SIG-M5 treated with dmso at 0.1 percent for 504 hours (cell line): ENCODE data around the gene COX7B.
A peak's percentile ranks its signal among the peaks of the same experiment; 100 is the strongest.
"Not testable (repeated sequence)": the region's sequence is repeated elsewhere in the genome, so short reads cannot be mapped to it uniquely, and the experiment has no call there.

Experiments used
- DNase-seq: peaks from one replicate; lab custom pipeline; 2025; ENCODE audit not compliant: unreplicated experiment; lab: John Stamatoyannopoulos, UW

The COX7B gene, protein sequence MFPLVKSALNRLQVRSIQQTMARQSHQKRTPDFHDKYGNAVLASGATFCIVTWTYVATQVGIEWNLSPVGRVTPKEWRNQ

DNA sequence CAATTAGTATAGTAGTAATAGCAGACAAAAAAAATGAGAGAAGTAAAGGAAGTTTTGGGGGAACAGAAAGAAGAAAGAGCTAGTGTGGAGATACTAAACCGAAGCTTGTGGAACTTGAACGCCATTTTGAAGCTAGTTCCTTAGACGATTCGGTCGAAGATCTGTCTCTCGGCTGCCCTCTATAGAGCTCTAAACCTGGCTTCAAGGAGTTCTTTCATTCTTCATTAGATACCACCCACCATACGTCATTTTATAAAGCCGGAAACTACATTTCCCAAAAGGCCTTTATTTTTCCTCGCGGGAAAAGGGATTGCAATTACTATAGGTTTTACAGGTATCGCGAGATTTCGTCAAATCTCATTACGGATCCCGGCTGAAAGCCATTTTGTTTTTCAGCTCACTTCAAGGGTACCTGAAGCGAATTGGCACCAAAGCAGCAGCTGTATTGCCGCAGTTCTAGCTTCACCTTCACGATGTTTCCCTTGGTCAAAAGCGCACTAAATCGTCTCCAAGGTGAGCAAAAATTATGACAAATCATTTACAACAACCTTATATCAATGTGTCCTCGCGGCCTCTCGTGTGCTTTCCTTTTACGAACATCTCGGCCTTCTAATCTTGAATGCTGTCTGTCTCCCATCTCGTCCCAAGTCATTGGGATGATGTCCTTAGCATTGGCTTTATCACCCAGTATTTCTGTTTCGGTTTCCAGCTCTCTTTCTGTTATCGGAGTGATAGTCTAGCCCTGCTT is at the start of gene COX7B:
TSS of gene COX7B (plus strand) at position 388 of the 748 bp plus-strand sequence. CDS start at position 474, 86 bp downstream.
- DNase-seq: peak; percentile 97

DNA sequence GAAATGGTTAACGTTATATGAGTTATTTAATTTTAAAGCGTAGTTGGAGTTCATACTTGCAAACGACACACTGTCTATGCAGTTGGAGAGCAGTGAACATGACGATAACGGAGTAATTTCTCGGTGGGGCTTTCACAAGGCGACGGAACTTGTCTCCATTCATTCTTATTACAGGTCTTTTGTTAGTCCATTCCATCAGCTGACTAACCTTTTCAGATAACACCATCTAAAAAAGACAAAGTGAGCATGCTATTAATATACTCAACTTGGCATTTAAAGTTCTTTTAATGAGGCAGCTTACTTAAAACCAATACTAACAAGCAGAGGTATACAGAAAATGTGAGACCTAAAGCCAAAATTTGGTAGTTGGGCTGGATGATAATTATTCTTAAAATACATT is 23.9 kb upstream of the COX7B start:
- DNase-seq: no peak

DNA sequence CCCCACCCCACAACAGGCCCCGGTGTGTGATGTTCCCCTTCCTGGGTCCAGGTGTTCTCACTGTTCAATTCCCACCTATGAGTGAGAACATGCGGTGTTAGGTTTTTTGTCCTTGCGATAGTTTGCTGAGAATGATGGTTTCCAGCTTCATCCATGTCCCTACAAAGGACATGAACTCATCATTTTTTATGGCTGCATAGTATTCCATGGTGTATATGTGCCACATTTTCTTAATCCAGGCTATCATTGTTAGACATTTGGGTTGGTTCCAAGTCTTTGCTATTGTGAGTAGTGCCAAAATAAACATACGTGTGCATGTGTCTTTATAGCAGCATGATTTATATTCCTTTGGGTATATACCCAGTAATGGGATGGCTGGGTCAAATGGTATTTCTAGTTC is 17.9 kb upstream of the COX7B start:
- not testable (repeated sequence) for DNase-seq

DNA sequence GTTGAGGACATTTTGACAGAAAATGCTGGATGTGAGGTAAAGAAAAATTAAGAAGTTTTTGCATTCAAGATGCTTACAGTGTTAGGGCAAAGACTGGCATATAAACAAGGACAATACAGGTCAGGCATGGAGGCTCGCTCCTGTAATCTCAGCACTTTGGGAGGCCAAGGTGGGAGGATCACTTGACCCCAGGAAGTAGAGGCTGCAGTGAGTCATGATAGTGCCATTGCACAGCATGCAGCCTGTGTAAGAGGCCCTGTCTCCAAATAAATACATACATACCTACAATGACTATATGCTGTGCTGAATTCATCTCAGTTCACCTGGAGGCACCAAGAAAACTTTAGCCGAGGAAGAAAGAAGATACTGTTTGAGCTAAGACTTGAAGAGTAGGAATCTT is 6.4 kb upstream of the COX7B start:
- DNase-seq: no peak

DNA sequence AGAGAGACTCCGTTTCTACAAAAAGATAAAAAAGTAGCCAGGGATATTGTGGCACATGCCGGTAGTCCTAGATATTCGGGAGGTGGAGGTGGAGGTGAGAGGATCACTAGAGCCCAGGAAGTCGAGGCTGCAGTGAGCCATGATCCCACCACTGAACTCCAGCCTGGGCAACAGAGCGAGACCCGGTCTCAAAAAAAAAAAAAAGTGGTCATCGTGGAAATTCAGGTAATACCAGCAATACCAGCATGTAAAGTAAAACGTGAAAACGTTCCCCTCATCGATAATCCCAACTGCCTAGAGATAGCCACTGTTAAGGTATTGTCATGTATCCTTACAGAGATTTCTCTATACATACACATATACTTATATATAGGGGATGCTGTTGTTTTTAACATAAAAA is 5.6 kb upstream of the COX7B start:
- no peak for DNase-seq

DNA sequence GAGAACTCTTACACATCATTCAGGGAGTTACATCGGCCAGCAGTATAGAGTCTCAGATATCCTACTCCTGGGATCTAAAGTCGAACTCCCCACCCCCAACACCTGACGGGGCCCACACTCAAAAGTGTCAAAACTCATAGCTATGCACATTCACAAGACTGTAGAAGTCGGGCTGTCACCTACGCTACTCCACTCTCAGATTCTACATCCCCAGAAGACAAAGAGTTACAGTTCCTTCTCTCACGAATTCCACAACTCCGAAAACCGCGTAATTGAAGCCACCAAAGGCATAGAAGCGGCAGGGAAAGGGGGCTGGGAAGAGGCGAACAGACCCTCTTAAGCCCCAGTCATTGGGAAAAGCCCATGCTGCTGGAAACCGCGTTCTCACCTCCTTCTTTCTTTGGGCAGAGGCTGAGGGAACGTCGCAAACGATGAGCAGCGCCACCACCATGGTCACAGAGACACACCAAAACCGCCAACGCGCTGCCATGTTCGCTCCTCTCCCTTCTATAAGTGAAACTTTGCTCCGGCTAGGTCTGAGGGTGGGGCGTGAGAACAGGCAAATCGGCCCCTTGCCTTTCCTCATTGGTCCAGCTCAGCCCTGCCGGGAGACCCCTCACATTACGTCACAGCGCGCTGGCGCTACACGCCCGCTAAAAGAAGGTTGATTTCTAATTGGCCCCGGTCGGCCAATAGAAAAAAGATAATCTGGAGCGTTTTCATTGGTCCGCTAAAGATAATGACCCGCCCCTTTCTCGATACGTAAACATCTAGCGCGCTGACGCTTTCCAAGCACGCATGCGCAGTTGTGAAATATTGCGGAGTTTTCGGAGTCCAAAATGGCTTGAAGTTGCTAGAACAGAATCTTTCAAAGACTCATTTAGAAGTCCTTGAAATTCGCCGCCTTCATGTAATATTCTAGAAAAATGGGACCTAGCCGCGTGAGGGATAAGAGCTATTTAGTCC is 4.1 kb upstream of the COX7B start, which contains the start of gene MAGT1:
TSS of gene MAGT1 (minus strand) at position 515 of the 966 bp plus-strand sequence. CDS start at position 490, 25 bp downstream.
- peak; percentile 95 for DNase-seq

DNA sequence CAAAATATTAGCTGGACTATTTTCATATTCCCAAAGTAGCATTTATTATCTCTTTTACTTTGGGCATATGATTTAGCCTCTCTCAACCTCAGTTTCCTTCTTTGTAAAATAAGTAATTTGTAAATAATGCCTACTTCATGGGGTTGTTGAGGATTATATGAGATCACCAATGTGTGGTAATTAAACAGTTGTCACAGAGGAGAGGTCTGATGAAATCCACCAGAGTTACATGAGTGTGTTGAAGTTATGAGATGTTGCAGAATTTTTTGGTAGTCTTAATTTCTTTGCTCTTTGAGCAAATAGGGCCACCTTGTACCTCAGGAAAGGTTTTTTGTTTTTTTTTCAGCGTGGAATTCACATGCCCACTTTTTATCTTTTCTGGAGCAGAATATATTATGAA is 1.4 kb downstream of the COX7B start:
- peak; percentile 63 for DNase-seq

DNA sequence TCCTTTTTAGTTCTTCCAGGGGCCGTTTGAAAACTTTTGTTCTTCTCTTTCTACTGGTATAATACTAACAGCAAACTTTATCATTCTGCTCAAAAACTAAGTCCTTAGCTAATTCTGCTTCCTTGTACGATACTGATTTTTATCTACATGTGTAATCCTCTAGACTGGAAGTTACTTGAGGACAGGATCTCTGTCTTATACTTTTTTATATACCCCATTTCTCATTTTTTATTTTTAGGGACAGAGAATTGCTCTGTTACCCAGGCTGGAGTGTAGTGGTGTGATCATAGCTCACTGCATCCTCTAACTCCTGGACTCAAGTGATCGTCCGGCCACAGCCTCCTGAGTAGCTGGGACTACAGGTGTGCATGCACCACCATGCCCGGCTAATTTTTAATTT is 2.2 kb downstream of the COX7B start:
- DNase-seq: no peak

DNA sequence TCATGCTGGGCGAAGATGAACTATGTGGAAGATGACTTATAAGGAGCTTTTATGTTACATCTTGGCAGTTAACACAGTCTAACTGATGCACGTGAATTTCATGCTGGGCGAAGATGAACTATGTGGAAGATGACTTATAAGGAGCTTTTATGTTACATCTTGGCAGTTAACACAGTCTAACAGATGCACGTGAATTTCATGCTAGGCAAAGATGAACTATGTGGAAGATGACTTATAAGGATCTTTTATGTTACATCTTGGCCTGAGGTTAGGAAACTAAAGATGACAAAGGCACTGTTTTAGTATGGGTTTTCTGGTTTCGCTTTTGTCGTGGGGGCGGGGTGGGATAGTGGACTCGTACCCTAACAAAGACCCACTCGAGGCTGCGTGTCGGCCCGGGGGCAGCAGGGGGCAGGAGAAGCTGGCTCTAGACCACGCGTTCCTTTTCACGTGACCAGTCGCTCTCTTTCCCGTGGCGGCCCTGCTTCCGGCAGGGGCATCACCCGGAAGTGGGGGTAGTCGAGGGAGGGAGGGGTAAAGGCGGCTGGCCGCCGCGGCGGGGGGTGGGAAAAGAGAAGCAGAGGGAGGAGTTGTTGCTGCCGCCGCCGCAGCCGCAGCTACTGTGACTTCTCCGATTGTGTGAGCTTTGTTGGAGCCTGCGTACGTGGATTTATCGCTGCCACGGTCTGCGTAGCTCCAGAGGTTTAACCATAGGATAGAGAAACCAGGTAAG is 11.0 kb downstream of the COX7B start, which contains the start of gene ATP7A:
TSS of gene ATP7A (plus strand) at position 586 of the 733 bp plus-strand sequence. CDS start 60,949 bp downstream, outside the sequence.
- peak; percentile 89 for DNase-seq

DNA sequence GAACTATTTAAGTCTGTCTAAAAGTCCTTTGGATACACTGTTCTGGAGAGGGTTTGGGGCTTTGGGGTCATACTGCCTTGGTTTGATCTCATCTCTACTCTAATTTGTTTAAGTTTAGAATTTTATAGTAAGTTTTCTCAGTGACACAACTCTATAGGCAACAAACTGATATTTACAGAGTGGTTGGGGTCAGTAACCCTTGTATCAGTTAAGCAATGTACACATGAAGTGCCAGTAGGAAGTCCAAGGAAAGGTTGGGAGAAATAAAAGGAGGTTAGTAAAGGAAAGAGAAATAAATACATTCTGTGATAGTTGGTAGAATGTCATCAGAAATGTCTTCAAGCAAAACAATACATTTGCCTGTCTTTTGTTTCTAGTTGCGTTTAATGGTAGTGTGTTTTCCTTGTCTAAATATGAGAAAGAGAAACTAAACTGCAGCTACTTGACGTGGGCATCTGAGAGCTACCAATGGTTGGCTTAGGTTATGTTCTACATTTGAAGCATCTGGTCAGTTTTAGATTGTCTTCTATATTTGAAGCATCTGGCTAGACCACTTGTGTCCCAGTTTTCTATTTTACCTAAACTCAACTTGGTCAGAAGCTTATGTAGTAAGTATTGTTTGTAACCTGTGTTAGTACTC is 18.1 kb downstream of the COX7B start:
- DNase-seq: no peak

DNA sequence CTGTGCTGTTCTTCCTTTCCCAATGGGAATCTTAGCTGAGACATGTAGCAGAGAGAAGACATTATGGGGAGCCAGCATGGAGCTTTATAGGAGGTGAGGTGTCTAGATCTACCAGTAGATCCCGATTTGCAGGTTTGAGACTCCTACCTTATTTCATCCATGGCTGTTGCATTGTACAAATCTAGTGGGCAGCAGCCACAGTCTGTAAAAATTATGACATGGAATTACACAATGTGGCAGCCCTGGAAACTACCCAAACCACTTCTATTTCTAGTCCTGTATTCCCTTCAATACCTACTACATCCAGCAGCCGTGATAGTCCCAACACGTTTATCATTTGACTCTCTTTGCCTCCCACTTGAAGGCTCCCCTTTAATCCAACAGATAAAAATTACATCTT is 19.3 kb downstream of the COX7B start:
- peak; percentile 17 for DNase-seq

DNA sequence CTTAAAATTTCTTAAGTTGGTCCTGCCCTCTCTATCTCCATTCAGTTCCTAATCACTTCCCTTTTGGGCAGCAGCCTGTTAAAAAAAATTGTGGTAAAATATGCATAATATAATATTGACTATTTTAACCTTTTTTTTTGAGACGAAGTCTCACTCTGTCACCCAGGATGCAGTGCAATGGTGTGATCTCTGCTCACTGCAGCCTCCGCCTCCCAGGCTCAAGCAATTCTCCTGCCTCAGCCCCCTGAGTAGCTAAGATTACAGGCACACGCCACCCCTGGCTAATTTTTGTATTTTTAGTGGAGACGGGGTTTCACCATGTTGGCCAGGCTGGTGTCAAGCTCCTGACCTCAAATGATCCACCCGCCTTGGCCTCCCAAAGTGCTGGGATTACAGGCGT is 20.1 kb downstream of the COX7B start:
- not testable (repeated sequence) for DNase-seq

DNA sequence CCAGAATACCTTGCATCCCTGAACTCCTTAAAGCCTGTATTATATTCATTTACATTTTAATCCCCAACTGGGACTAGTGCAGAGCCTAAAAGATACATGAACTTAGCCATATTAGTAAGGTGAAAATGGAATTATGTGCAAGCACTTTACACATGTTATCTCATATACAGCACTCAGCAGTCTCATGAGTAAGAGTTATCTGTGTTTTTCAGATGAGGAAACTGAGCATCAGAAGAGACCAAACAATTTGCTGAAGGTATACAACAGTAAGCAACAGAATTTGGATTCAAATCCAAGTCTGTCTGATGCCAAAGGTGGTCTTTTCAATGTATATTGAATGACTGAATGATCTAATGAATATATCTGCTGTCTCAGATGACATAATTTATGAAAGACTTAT is 23.5 kb downstream of the COX7B start:
- DNase-seq: no peak

DNA sequence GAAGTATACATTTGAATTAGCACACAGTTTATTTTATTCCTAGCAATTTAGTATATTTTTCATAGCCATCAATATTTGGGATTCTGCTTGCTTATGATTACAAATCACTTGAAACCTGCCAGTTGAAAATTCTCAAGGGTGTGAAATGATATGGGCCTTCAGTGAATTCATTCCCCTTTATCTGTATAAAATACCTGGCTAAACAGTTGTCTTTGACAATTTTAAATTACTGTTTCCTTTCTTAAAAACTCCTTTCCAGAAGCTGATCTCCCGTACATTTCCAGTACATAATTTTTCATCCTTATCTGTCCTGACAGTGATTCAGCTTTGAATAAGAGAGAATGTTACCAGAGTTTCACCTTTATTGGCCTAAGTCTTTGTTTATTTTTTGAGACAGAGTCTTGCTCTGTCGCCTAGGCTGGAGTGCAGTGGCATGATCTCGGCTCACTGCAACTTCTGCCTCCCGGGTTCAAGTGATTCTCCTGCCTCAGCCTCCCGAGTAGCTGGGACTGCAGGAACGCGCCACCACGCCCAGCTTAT is 25.1 kb downstream of the COX7B start:
- DNase-seq: no peak

DNA sequence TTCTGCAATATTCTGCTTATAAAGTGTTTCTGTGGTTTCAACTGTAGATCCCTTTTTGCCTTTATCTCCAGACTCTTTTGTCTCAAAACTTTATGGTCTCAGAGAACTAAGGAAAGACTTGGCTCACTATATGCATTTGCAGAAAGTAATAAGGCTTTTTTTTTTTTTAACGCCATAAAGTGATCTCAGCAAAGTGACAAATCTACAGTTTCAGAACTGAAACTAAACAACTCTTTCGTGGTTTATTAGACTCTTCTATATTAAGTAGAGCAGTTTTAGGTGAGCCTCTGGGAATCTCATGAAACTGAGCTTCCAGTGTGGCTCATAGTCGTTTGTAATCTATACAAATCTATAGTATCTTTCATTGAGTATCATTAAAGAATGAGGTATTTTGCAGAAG is 26.5 kb downstream of the COX7B start:
- no peak for DNase-seq

DNA sequence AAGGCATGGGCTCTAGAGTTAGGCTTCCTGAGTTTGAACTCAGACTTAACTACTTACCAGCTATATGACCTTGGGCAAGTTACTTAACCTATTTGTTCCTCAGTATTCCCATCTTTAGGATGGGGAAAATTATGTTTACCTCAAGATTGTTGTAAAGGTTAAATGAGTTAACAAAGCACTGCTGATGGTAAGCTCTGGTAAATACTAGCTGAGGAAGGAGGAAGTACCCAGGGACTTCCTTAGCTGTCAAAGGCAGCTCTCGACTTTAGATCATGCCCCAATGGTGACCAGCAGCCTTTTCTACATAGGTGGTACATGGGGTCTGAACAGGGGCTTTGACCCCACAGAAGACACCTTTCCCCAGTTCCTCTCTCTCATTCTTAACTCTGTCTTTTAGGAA is 31.3 kb downstream of the COX7B start:
- no peak for DNase-seq

DNA sequence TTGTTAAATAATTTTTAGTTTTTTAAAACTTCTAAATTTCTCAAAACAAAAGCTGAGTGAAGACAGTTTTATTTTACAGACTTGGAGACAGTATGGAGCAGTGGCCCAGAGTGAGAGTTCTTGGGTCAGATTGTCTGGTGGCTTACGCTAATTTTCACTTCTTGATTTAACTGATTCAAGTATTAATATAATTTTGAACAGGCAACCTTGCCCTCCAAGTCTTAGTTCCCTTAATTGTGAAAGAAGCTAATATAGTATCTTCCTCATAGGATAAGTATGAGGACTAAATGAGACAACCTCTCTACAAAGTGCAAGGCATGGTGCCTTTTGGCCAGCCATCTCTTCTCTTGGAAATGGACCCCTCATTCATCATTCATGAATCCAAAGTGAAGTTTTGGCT is 36.6 kb downstream of the COX7B start:
- DNase-seq: no peak

DNA sequence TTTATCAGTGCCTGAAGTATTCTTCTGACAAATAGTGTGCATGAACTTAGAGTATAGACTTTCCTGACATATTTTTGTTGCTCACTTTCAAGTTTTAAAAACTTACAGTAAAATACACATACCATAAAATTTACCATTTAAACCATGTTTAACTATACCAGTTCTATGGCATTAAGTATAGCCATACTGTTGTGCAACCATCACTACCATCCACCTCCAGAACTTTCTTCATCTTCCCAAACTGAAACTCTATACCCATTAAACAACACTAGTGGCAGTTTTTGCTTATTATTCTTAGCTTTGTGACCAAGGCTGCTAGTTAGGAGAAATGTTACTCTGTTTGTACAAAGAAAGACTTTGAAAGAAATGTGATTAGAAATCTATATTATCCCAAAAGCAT is 37.0 kb downstream of the COX7B start:
- DNase-seq: no peak

DNA sequence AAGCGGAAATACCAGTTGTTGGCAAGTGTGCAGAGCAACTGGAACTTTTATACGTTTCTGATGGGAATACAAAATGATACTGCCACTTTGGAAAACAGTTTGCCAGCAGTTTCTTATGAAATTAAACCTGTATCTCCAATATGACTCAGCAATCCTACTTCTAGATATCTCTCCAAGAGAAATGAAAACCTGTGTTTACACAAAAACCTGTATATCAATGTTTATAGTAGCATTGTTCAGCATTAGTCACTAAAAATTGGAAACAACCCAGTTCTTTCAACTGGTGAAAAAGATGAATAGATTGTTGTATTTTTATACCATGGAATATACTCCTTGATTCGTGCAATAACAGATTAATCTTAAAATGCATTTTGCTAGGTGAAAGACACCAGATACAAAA is 38.0 kb downstream of the COX7B start:
- DNase-seq: peak; percentile 49

DNA sequence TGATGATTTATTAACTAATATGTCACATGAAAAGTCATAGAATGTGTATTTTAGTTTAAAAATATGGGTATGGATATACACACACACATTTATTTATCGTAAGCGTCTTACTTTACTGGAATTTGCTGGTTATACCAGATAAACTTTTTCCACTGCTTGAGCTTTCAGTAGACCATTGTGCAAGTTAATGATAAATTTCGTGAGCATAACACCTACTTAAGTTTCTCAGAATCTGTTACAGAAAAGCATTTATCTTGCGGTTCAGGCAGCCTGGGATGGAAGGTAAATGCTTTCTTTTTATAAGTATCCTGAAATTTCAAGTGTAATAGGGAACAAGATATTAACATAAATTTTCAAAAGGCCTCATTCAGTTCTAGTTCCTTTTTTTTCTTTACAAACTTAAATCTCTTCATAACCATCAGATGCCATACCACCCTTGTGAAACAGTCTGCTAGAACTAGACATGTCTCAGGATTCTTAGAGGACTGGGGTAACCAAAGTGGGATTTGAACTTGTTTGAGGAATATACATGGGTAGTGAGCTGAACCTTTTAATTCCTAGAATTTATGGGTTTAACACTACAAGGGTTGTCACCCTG is 38.9 kb downstream of the COX7B start:
- no peak for DNase-seq
